Stimulated activated CD8-positive, alpha-beta memory T cell treated with anti-CD3 and anti-CD28 coated beads, Interleukin-12 subunit alpha, Interleukin-12 subunit beta, amount 100 ng/mL, for 4 hours (primary cell): Measurements from ENCODE around the gene GOPC.

ENCODE experiments used
- DNase-seq: peaks from one replicate; pipeline ENCODE4 v3.0.0-alpha.2; 2020; ENCODE audit warnings: low read depth

The GOPC gene

DNA sequence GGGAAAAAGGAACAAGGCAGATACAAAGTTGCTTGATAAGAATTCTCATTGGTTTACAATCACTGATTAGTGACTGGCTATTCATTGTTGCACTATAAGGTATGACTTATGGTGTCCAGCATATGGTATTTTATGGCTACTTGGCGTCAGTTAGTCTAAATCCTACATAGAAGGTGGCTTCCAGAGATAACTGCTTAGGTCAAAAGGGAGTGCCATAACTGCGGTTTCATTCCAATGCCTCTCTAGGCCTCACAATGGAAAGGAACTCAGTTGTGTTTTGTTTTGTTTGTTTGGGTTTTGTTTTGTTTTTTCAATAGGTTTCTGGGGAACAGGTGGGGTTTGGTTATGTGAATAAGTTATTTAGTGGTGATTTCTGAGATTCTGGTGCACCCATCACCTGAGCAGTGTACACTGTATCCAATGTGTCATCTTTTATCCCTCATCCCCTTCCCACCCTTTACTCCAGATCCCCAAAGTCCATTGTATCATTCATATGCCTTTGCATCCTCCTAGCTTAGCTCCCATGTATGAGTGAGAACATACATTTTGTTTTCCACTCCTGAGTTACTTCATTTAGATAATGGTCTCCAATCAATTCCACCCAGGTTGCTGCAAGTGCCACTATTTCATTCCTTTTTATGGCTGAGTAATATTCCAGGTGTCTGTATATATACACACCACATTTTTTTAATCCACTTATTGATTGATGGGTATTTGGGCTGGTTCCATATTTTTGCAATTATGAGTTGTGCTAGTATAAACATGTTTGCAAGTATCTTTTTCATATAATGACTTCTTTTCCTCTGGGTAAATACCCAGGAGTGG lies 7.0 kb downstream of the GOPC start:
- no peak for DNase-seq

- no peak for DNase-seq
Observed at GRCh38 chr6:117592983-117593759, 9.1 kb downstream of the GOPC start.

DNA sequence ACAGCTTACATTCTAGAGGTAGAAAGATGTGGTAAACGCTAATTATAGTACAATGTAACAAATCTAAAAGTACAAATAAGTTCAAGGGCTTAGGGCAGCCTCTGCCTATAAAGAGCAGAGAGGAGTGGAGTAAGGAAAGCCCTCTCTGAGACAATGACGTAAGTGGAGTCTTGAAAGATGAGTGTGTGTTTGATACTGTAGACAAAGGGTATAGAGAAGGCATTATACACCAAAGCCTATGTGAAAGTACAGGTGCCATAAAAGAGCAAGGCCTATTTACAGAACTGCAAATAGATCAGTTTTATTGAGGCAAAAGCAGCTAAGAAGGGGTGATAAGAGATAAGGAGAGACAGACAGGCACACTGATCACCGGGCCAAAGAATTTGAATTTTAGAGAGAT lies 10.9 kb downstream of the GOPC start:
- no peak for DNase-seq

DNA sequence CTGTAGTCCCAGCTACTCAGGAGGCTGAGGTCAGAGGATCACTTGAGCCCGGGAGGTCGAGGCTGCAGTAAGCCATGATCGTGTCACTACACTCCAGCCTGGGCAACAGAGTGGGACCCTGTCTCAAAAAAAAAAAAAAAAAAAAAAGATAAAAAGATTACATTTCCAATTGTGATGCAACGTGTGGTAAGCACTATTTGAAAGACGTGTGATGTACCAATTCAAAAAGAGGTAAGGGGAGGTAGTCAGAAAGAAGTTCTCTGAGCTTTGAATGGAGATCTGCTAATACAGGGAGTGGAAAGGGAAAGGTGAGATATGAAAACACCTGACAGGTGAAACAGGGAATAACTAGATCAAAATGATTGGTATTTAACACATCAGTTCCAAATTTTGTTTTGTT lies 11.9 kb downstream of the GOPC start:
- no peak for DNase-seq

GRCh38 chr6:117585647-117586046 lies 16.7 kb downstream of the GOPC start:
- no peak for DNase-seq

GRCh38 chr6:117574198-117574597 lies 28.1 kb downstream of the GOPC start:
- no peak for DNase-seq

- no peak for DNase-seq
Observed at GRCh38 chr6:117573006-117573680, 29.2 kb downstream of the GOPC start.

DNA sequence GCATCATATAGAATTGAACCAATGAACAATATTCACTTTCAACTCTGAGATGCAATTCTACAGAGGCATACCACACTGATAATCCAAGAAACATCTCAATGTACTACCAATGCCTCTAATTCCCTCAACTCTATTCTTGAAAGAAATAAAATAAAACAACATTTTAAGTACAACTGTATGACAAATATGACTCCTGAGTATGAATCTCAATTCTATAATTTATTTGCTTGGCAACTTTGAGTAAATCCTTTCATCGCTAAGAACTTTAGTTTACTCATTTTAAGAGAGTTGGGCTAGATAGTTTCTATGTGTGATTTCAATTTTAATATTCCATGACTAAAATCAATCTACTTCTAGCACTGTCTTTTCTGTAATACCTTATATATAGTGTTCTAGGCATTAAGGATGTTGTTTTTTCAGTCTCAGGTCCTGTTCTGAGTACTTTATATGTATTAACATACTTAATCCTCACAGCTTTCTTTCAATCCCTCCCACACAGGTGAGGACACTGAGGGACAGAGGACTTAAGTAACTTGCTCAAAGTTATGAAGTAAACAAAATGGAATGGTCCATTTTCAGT lies 33.4 kb downstream of the GOPC start:
- DNase-seq: no peak

GRCh38 chr6:117568247-117568646 lies 34.1 kb downstream of the GOPC start:
- no peak for DNase-seq

DNA sequence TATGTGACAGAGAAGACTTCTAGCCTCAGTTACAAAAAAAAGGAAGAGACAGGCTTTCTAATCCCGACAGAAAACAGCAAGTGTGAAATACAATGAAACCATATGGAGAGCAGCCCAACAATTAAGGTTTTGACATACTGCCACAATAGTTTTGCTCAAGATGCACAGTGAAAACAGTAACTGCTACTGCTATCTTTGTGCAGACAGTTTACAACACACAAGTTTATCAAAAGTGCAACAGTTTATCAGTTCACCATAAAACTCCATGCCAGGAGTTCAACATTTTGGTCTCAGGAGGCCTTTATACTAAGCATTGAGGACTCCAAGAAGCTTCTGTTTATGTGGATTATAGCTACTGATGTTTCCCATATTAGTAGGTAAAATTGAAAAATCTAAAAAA lies 37.6 kb downstream of the GOPC start:
- no peak for DNase-seq

GRCh38 chr6:117561128-117561527 lies 41.2 kb downstream of the GOPC start:
- DNase-seq: no peak

DNA sequence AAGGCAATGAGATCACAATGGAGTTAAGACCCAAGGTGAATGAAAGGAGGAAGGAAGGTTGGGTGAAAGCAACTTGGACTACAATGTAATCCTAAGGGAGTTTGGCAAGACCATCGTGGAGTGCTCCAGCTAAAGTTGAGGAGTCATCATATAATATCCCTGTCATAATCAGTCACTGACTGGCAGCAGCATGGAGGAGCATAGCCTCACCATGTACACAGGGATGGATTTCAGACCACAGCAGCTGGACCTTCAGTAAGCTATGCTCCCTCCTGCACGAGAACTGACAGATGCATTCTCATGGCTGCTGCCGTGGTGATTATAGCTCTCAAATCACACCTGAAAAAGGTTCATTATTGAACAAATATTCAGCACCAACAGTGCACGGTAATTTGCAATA lies 43.0 kb downstream of the GOPC start:
- DNase-seq: no peak

DNA sequence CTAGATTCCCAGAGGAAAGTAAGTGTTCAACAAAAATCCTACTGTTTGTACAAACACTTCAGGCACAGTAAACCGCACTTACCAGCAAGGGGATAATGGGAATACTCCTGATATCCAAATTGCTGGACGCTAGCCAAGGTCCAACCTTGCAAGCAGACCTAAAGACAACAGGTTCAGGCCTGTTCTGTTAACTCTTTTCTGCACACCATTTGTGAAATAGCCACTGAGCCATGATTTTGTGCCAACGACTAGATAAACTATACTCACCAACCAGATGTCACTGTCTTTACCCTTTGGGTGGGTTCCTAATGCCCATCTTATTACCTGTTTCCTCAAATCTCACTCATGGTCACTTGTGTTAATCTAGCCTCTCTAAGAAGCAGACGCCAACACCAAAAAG lies 43.5 kb downstream of the GOPC start:
- no peak for DNase-seq

DNA sequence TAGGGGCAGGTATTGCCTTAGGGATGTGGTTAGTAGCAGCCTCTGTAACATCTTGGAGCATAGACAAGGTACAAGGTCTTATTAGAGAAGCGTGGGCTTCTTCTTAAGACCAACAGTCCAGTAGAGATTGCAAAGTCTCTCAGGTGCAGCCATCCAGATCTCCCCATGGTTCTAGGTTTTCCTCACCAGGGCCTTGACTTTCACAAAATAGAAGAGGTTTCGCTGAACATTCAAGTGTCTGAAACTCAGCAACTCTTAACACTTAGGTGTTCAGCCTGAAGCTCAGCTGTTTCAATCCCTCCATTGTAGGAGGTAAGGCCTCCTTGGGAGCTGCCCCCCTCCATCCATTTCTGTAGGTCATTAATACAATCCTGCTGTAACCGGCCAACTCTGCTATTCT lies 44.4 kb downstream of the GOPC start:
- no peak for DNase-seq

GRCh38 chr6:117555882-117556498 lies 46.3 kb downstream of the GOPC start:
- DNase-seq: peak; percentile 15

- DNase-seq: no peak
Observed at GRCh38 chr6:117555262-117555849, 47.0 kb downstream of the GOPC start.

DNA sequence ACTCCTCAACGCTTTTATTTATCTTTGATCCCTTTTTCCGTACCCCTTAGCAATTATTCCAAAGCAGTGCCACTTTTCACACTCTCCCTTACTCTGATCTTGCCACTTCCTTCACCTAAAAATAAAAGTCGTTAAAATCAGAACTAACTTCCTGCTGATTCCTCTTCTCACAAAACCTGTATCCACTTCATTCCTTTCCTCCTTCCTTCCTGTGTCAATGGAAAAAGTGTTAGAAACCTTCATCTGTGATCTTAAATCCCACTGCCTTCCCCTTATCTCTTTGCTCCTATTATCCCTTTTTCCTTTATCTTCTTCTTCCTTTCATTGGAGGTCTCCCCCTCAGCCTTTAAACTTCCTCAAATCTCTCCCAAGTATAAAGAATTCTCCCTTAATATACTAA lies 49.2 kb downstream of the GOPC start:
- DNase-seq: no peak

DNA sequence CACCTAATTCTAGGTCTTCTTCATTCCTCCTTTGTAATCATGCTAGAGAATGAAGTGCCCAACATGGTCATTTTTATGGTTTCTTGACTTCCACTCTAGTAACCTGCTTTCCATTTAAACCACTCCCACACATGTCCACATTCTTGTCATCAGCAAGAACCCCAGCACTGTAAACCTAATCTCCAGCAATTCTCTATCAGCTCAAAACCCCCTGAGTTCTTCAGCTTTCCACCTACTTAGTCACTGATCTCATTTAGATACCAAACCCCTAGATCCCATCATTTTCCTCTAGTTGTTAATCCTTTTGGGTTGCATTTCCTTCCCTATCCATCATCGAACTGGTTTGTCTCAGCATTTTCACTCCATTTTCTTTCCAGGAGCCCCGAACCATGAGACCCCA lies 49.7 kb downstream of the GOPC start:
- DNase-seq: no peak

DNA sequence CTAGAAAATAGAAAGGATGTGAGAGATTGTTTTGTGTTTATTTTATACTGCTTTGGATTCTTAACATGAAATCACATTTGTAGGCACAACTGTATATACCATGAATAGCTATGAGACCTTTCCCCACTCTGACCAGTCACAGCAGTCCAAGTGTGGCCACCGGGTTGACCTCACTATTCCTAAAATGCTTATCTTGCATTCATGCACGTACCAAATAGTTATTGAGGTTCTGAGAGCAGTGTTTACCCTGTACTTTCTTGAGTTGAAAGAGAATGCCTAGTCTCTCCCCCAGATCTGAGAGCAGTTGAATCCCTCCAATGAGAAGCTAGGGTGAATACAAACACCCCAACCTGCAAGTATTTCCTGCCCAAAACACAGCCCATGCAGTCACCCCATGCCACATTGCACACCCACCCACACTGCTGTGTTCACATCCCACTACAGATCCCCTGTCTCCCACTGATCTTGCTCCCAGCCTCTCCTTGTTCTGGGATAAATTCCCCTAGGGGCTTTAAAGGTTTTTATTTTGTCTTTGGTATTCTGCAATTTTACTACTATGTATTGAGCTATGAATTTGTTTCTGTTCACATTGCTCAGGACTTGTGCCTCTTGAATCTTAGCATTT lies 51.6 kb downstream of the GOPC start:
- DNase-seq: no peak

DNA sequence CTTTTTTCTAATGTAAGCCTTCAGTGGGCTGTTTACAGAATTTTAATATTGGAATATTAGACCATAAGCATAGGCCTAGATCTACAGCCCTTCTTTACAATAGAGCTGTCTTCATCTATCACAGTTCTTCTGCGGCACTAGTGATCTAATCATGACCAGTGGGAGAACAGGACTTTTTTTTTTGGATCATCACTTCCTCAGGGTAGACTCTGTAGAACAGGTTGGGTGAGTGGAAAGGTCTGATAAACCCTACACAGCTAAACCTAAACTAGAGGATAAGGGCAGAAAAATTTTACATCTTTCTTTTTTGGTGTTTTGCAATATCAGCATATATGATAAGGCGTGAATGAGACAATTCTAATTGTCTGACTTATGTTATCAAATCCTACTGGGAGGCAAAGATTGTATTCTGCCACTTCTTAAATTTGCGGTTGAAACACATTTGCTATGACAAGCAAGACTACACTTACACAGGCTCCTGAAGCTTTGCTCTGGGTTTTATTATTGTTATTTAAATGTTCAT lies 52.2 kb downstream of the GOPC start:
- no peak for DNase-seq

GRCh38 chr6:117549611-117550010 lies 52.7 kb downstream of the GOPC start:
- DNase-seq: no peak
